Mucosa of rectum (tissue), 2 donors: ENCODE measurements around the gene TUBGCP6.

ENCODE experiments used
- H3K27ac ChIP-seq, 2 donors: one replicate each; pipeline ENCODE4 v1.7.0; 2013; ENCODE audit warnings: inconsistent platforms in 2 of 2, low read depth in 2 of 2, low read length in 2 of 2
- H3K27me3 ChIP-seq, 2 donors: one replicate each; pipeline ENCODE4 v1.7.0; 2013; ENCODE audit warnings: low read length in 2 of 2; ENCODE audit not compliant: control insufficient read depth in 2 of 2, insufficient read depth in 2 of 2
- H3K36me3 ChIP-seq, 2 donors: one replicate each; pipeline ENCODE4 v1.7.0; 2013; ENCODE audit warnings: low read length in 2 of 2; ENCODE audit not compliant: control insufficient read depth in 2 of 2, insufficient read depth in 2 of 2
- H3K4me1 ChIP-seq, 2 donors: one replicate each; pipeline ENCODE4 v1.7.0; 2013; ENCODE audit warnings: low read length in 2 of 2, mild to moderate bottlenecking in 1 of 2; ENCODE audit not compliant: control insufficient read depth in 2 of 2, insufficient read depth in 2 of 2
- H3K4me3 ChIP-seq, 2 donors: one replicate each; pipeline ENCODE4 v1.7.0; 2013; ENCODE audit warnings: low read length in 2 of 2
- H3K9ac ChIP-seq, 2 donors: one replicate each; pipeline ENCODE4 v1.7.0; 2013; ENCODE audit warnings: low read length in 2 of 2, low read depth in 1 of 2, mild to moderate bottlenecking in 1 of 2
- H3K9me3 ChIP-seq, 2 donors: one replicate each; pipeline ENCODE4 v1.7.0; 2013; ENCODE audit warnings: low read length in 2 of 2; ENCODE audit not compliant: control insufficient read depth in 2 of 2
- donor health status: healthy.
- donor health status: Normal muscosa, but diverticular disease.

TUBGCP6 gene

DNA sequence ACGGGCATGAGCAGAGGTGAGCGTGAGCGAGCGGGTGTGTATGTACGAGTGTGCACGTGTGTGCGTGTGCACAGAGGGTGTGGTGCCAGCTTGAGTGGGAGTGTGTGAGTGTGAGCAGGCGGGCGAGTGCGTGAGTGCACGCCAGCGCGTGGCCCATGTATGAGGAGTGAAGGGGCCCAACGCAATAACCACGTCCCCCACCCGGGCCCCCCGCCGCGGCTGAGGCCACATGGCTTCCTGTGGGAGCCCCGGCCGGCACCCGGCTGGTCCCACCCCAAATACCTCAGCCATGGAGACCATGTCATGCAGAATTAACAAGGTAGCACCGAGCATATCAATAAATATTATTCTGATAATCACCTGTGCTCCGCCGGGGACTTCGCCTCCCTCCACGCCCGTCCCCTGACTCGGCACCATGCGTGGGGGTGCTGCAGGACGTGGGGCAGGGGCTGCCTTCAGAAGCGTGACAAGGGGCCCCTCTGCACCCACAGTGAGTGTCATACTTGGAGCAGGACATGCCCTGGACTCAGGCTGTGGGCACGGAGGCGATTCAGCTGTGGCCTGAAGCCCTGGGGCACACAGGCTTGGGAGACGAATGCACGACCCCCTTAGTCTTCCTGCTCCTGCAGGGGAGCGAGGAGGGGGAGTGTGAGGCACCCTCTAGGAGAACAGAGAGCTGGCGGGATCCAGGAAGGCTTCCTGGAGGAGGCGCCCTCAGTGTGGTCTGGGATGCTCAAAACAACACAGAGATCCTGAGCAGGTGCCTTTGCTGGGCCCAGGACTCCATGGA is 64.7 kb downstream of the TUBGCP6 start:
- Histone ChIP-seq H3K4me1 (peaks cover 7 to 20% of the 10 kb centered on the region in 2 donors), H3K9me3 (no peaks in the 10 kb centered on the region), H3K4me3 (no peak overlapping the region), H3K27me3 (peaks cover 2 to 4% of the 10 kb centered on the region in 2 donors), H3K36me3 (no peaks in the 10 kb centered on the region), H3K27ac (no peak overlapping the region), H3K9ac (no peak overlapping the region)

DNA sequence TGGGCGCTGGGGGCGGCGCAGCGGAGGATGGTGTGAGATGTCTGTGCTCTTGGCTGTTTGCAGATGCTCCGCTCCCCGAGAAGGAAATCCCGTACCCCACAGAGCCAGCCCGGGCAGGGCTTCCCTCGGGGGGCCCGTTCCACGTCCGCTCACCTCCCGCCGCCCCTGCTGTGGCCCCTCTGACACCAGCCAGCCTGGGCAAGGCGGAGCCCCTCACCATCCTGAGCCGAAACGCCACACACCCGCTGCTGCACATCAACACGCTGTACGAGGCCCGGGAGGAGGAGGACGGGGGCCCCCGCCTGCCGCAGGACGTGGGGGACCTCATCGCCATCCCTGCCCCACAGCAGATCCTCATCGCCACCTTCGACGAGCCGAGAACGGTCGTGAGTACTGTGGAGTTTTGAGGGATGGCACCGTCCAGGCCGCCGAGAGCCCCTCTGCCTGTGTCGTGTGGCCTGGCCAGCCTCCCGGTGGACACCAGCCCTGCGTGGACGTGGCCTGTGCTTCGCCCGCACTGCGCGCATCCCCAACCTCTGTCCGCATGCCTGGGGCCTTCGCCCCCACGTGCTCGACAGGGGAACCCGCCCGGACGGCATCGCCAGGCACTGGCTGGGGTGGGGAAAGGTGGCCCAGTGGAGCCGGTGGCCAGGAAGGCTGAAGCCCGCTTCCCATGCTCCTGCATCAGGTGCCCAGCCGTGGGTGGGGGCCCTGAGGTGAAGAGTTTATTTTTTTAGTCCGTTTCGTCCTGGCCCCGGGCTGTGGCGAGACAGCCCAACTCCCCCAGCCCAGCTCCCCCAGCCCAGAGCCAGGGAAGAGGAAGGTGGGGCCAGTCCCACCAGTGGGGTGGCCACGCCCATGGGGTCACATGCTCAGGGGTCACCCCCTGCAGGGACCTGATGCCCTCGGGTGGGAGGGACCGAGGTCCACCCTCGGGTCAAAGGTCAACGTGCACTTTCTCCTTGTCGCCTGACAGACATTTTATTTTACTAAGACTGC is 65.7 kb downstream of the TUBGCP6 start:
- Histone ChIP-seq H3K36me3 (no peaks in the 10 kb centered on the region), H3K27ac (no peak overlapping the region), H3K9ac (no peak overlapping the region), H3K9me3 (no peaks in the 10 kb centered on the region), H3K27me3 (peaks cover 2 to 4% of the 10 kb centered on the region in 2 donors), H3K4me3 (no peak overlapping the region), H3K4me1 (peaks cover 6 to 16% of the 10 kb centered on the region in 2 donors)

DNA sequence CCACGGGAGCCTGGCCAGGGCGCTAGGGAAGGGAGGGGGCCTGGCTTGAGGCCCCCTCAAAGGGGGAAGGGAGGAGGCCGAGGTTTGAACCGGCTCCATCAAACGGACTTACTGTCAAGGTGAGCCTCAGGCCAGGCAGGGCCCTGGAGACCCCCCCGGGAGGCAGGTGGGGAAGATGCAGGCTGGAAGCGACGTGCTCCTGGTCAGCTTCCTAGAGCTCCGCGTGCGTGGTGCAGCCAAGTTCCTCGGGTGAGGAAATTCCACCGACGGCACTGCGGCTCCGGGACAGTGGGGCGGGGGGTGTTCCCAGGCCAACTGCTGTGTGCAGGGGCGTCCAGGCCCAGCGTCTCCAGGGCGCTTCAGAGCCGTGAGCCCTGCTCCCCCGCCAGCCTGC is 66.4 kb downstream of the TUBGCP6 start:
- peaks cover 2 to 7% of the 10 kb centered on the region in 2 donors for H3K27me3 ChIP-seq
- H3K4me1 ChIP-seq = peaks cover 4 to 11% of the 10 kb centered on the region in 2 donors
- no peak overlapping the region for H3K9ac ChIP-seq
- no peak overlapping the region for H3K27ac ChIP-seq
- H3K4me3 ChIP-seq = no peak overlapping the region
- no peaks in the 10 kb centered on the region for H3K36me3 ChIP-seq
- H3K9me3 ChIP-seq = no peaks in the 10 kb centered on the region

DNA sequence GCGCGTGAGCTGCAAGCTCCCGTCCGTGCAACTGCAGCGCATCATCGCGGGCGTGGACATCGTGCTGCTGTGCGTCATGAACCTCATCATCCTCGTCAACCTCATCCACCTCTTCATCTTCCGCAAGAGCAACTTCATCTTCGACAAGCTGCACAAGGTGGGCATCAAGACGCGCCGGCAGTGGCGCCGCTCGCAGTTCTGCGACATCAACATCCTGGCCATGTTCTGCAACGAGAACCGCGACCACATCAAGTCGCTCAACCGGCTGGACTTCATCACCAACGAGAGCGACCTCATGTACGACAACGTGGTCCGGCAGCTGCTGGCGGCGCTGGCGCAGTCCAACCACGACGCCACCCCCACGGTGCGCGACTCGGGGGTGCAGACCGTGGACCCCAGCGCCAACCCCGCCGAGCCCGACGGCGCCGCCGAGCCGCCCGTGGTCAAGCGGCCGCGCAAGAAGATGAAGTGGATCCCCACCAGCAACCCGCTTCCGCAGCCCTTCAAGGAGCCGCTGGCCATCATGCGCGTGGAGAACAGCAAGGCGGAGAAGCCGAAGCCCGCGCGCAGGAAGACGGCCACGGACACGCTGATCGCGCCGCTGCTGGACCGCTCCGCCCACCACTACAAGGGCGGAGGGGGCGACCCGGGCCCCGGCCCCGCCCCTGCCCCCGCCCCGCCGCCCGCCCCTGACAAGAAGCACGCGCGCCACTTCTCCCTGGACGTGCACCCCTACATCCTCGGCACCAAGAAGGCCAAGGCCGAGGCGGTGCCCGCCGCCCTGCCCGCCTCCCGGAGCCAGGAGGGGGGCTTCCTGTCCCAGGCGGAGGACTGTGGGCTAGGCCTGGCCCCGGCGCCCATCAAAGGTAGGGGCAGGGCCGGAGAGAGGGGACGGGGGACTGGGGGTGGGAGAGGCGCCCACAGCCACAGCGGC is 67.0 kb downstream of the TUBGCP6 start:
- Histone ChIP-seq H3K27me3 (peaks cover 2 to 10% of the 10 kb centered on the region in 2 donors), H3K36me3 (no peaks in the 10 kb centered on the region), H3K9ac (no peak overlapping the region), H3K4me3 (no peak overlapping the region), H3K4me1 (peaks cover 4 to 5% of the 10 kb centered on the region in 2 donors), H3K27ac (no peak overlapping the region), H3K9me3 (no peaks in the 10 kb centered on the region)

DNA sequence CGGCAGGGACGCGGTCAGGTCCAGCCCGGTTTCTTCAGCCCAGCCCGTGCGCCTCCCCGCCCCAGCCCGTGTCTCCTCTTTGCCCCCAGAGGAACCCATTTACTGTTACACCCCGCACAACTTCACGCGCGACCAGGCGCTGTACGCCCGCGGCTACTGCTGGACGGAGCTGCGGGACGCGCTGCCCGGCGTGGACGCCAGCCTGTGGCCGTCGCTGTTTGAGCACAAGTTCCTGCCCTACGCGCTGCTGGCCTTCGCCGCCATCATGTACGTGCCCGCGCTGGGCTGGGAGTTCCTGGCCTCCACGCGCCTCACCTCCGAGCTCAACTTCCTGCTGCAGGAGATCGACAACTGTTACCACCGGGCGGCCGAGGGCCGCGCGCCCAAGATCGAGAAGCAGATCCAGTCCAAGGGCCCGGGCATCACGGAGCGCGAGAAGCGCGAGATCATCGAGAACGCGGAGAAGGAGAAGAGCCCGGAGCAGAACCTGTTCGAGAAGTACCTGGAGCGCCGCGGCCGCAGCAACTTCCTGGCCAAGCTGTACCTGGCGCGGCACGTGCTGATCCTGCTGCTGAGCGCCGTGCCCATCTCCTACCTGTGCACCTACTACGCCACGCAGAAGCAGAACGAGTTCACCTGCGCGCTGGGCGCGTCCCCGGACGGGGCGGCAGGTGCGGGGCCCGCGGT is 67.8 kb downstream of the TUBGCP6 start:
- Histone ChIP-seq H3K36me3 (no peaks in the 10 kb centered on the region), H3K4me3 (no peak overlapping the region), H3K27ac (no peak overlapping the region), H3K9ac (no peak overlapping the region), H3K27me3 (peaks cover 2 to 10% of the 10 kb centered on the region in 2 donors), H3K4me1 (peaks cover 0 to 5% of the 10 kb centered on the region in 2 donors), H3K9me3 (no peaks in the 10 kb centered on the region)

DNA sequence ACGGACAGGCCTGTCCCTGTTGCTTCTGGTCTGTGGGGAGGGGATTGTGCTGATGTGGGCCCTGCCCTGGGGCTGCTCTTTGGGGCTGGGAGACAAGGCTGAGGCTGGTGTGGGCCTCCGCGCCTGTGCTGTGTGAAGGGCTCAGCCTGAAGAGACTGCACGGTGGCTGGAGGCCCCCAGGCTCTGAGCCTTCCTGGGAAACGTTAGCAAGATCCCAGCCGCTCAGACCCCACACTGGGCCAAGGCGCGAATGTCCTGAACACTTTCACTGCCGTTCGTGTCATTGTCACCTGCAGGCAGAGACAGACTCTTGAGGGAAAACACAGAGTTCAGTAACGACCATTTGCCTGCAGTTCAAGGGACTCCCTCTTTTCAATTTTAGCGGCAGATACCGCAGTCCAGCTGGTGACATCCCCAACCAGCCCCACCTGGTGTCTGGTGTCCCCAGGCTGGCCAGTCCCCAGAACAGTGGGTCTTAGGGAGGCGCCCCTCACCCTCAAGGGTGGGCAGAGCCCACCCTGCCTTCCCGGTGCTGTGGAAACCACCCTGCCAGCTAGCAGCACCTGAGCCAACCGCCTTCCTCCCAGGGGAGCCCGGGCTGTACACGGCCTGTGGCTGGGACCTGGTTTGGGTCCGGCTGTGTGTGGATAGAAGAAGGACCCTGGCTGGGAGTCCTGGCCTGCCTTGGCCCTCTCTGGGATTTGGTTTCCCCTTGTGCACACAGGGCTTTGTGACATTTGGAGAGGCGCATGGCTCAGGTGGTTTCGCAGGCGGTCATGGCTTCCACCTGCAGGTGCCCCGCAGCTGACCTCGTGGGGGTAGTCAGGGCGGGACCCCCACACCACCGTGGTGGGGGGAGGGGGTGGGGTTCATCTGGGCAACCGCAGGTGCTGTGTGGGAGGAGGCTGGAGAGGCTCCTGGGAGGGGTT is 68.6 kb downstream of the TUBGCP6 start:
- H3K27me3 ChIP-seq = peaks cover 8 to 14% of the 10 kb centered on the region in 2 donors
- no peak overlapping the region for H3K4me3 ChIP-seq
- no peaks in the 10 kb centered on the region for H3K36me3 ChIP-seq
- H3K9me3 ChIP-seq = no peaks in the 10 kb centered on the region
- no peak overlapping the region for H3K9ac ChIP-seq
- no peak overlapping the region for H3K27ac ChIP-seq
- H3K4me1 ChIP-seq = peaks cover 0 to 5% of the 10 kb centered on the region in 2 donors

DNA sequence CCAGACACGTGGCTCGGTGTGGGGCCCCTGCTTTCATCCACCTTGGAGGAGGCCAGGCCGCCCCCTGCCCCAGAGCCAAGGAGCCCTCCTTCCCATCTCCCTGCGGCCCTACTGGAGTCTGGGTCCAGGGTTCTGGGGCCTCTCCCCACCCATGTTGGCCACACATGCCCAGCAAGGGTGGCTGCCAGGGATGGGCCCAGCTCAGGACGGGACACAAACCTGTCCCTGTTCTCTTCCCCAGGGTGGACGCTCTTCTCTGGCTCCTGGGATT is 69.7 kb downstream of the TUBGCP6 start:
- H3K9ac ChIP-seq = no peak overlapping the region

DNA sequence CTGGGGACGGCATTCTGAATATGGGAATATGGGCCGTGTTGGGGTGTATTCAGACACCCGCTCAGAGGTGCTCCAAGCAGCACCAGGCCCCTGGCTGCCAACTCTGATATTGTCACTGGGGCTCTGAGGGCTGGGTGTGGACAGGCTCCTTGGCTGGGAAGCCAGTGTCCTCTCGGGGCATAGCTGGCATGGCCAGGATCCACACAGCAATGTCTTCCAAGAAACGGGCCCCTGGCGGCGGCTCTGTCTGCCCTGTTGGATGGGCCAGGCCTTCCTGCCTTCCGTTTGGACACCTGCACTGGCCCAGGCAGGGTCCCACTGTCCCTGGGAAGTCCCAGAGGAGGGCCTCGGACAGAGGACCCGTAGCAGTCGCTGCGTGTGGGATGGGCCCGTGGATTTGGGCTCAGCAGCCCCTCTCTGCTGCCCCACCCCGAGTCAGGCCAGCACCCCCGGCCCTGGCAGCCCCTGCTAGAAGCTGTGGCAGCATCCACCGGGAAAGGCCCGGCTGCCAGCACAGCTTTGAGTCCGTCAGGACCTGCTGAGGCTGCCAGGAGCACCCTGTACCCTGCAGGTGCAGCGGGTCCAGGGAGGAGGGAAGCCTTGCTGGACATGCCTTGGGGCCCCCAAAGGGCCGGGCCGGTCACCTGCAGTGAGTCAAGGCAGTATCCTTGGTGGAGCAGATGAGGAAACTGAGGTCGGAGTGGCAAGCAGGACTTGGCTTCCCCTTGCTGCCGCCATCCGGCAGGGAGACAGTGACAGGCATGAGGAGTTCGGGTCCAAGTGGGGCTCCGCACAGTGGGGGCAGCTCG is 70.2 kb downstream of the TUBGCP6 start:
- H3K9ac ChIP-seq = no peak overlapping the region
- no peak overlapping the region for H3K27ac ChIP-seq
- H3K27me3 ChIP-seq = peaks cover 7 to 14% of the 10 kb centered on the region in 2 donors
- no peaks in the 10 kb centered on the region for H3K36me3 ChIP-seq
- no peaks in the 10 kb centered on the region for H3K9me3 ChIP-seq
- H3K4me1 ChIP-seq = peaks cover 0 to under 1% of the 10 kb centered on the region in 2 donors
- H3K4me3 ChIP-seq = no peak overlapping the region

More for the DNA sequence above, 69.7 kb downstream of the TUBGCP6 start:
- Histone ChIP-seq H3K4me1 (peaks cover 0 to 5% of the 10 kb centered on the region in 2 donors), H3K9me3 (no peaks in the 10 kb centered on the region), H3K27me3 (peaks cover 10 to 14% of the 10 kb centered on the region in 2 donors), H3K4me3 (no peak overlapping the region), H3K36me3 (no peaks in the 10 kb centered on the region), H3K27ac (no peak overlapping the region)
